ENCODE data around the gene MYCBPAP. TPM values are rescaled to one million over a fixed set of nuclear protein-coding genes. Genes with fewer than 3 reads are reported as not detected.

The MYCBPAP gene
- polyA plus RNA-seq, 2 of the 4 experiments (the other 2 are of a cell fraction): 0.93 to 2.5 TPM

DNA sequence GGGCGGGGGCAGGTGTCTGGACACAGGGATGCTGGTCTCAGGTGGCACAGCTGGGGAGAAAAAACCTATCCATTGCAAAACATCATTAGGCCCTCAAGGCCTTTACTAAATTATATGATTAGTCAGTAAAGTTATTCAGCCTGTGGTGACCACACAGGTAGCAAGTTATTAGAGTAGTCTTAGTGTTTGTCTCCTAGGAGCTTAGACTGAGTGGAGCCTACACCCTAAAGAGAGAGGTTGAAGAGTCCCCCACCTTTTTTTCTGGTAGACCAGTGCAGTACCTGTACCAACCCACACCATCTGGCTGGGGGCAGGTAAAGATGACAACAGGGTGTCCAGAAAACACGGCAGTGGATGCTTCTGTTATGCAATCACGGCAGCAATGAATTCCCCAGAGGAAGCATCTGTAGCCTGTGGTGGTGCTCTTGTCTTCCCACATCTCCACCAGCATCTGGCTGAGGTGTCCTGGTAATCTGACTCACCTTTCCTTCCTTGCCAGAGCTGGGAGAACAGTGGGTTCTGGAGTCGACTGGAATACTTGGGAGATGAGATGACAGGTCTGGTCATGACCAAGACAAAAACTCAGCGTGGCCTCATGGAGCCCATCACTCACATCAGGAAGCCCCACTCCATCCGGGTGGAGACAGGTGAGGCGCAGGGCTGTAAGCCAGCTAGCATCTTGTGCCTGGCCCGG is 11.0 kb downstream of the MYCBPAP start:
- ATAC-seq: 0 out of 6 replicates have a peak, but pooled peaks of 1 of the 2 experiments have one; percentile 17

DNA sequence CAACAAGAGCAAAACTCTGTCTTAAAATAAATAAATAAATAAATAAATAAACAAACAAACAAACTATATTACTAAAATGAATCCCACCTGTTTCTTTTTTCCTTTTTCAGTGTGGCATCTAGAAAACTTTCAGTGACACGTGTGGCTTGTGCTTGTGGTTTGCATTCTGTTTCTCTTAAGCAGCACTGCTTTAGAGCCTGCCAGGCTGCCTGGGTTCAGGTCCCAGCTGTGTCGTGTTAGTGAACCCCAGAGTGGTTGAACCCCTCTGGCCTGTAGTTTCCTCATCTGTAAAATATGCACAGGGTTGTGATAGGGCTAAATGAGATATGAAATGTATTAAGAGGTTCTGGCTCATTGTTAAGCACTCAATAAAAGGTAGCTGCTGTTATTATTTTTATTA is 12.2 kb downstream of the MYCBPAP start:
- no peaks in the 10 kb centered on the region for H3K9me3 ChIP-seq
- CTCF ChIA-PET: interaction anchor here (0.6 to 3.8 kb wide), 17 partner anchors 9 to 429 kb away, joined by 3 to 16 read pairs (median 4); no protein-coding TSS in a partner anchor
- no peak overlapping the region for H3K4me3 ChIP-seq
- POLR2A ChIA-PET: interaction anchor here (0.8 kb wide), 1 partner anchor 11 kb away, joined by 5 read pairs; no protein-coding TSS in a partner anchor
- no peak overlapping the region for H3K4me2 ChIP-seq
- 72% methylated on average over 2 of the region's 2 CpGs for WGBS (ENCODE audit: missing lambda C conversion rate)
- H3K4me1 ChIP-seq: peaks cover 1% of the 10 kb centered on the region; the same call in 1 of the 3 replicates
- DNase-seq (ENCODE audit: low read depth in 1 of 2, low spot score in 1 of 2) (no peak), ATAC-seq (no peak), FAIRE-seq (no peak)
- H3K27ac ChIP-seq: no peak overlapping the region
- TF ChIP-seq ZFP36 (IDR thresholded peaks at IDR 0.05; ENCODE audit: borderline replicate concordance, partially characterized antibody): no peak
- TF ChIP-seq FOSL2 (IDR thresholded peaks at IDR 0.05): no peak
- TF ChIP-seq FOSL2 (CRISPR knock-in tag; IDR thresholded peaks at IDR 0.05): no peak
- no peak for TF ChIP-seq RCOR1 (IDR thresholded peaks at IDR 0.05; ENCODE audit: low read depth, low read length)
- TF ChIP-seq CHD2 (IDR thresholded peaks at IDR 0.05; ENCODE audit: low read length, partially characterized antibody): no peak
- TF ChIP-seq SMC3 (IDR thresholded peaks at IDR 0.05): no peak
- TF ChIP-seq, protein P1, sequence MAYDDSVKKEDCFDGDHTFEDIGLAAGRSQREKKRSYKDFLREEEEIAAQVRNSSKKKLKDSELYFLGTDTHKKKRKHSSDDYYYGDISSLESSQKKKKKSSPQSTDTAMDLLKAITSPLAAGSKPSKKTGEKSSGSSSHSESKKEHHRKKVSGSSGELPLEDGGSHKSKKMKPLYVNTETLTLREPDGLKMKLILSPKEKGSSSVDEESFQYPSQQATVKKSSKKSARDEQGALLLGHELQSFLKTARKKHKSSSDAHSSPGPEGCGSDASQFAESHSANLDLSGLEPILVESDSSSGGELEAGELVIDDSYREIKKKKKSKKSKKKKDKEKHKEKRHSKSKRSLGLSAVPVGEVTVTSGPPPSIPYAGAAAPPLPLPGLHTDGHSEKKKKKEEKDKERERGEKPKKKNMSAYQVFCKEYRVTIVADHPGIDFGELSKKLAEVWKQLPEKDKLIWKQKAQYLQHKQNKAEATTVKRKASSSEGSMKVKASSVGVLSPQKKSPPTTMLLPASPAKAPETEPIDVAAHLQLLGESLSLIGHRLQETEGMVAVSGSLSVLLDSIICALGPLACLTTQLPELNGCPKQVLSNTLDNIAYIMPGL (CRISPR knock-in tag; IDR thresholded peaks at IDR 0.05; ENCODE audit: borderline replicate concordance): no peak
- TF ChIP-seq JUNB (IDR thresholded peaks at IDR 0.05): no peak
- TF ChIP-seq, protein P2, sequence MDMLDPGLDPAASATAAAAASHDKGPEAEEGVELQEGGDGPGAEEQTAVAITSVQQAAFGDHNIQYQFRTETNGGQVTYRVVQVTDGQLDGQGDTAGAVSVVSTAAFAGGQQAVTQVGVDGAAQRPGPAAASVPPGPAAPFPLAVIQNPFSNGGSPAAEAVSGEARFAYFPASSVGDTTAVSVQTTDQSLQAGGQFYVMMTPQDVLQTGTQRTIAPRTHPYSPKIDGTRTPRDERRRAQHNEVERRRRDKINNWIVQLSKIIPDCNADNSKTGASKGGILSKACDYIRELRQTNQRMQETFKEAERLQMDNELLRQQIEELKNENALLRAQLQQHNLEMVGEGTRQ (IDR thresholded peaks at IDR 0.05): no peak
- TF ChIP-seq MYC (IDR thresholded peaks at IDR 0.05; ENCODE audit: borderline replicate concordance, low read length): no peak
- no peak for TF ChIP-seq MAZ (IDR thresholded peaks at IDR 0.05; ENCODE audit: borderline replicate concordance, low read depth, low read length)

More for the DNA sequence above, 11.0 kb downstream of the MYCBPAP start:
- POLR2A ChIA-PET: interaction anchor here (1.1 kb wide), 1 partner anchor 15 kb away, joined by 3 read pairs; no protein-coding TSS in a partner anchor
- CTCF ChIA-PET: interaction anchor here (0.6 to 3.8 kb wide), 10 partner anchors 8 to 277 kb away, joined by 3 to 16 read pairs (median 5); no protein-coding TSS in a partner anchor
- TF ChIP-seq CHD4 (IDR thresholded peaks at IDR 0.05; ENCODE audit: borderline replicate concordance) (no peak), POLR2A (IDR thresholded peaks at IDR 0.05; ENCODE audit: low read length) (no peak), FOSL2 (IDR thresholded peaks at IDR 0.05) (no peak), FOSL2 (CRISPR knock-in tag; IDR thresholded peaks at IDR 0.05) (no peak), NR3C1 (IDR thresholded peaks at IDR 0.05) (no peak)
- FAIRE-seq (no peak), DNase-seq (ENCODE audit: low read depth in 1 of 2, low spot score in 1 of 2) (no peak)
- Histone ChIP-seq H3K4me1 (peaks cover 9% of the 10 kb centered on the region; the same call in 1 of the 3 replicates), H3K9me3 (no peaks in the 10 kb centered on the region), H3K4me3 (no peak overlapping the region), H3K27ac (no peak overlapping the region), H3K4me2 (no peak overlapping the region)
- WGBS (ENCODE audit: missing lambda C conversion rate): 75% methylated on average over 7 of the region's 8 CpGs

DNA sequence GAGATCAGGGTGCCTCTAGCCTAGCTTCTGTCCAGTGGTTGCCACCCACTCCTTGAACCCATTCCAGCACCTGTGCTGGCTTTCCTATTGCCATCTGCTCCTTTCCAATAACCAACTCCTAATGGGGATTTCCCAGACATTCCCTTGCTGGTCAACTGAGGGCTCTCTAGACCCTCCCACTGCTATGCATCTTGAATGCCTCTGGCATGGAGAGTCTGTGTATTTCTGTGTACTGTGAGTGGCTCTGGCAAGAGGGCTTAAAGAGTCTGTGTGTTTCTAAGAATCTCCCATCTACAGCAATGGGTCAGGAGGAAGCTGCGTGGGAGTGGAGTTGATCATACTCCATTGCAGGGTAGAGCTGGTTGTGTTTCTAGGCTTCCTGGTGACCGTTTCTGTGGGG is 13.3 kb downstream of the MYCBPAP start:
- Histone ChIP-seq H3K9me3 (no peaks in the 10 kb centered on the region), H3K4me1 (no peaks in the 10 kb centered on the region), H3K4me3 (no peak overlapping the region), H3K27ac (no peak overlapping the region), H3K4me2 (no peak overlapping the region)
- no peak for ATAC-seq
- no peak for TF ChIP-seq ESRRA (IDR thresholded peaks at IDR 0.05; ENCODE audit: borderline replicate concordance, low read length)
- TF ChIP-seq, protein P3, sequence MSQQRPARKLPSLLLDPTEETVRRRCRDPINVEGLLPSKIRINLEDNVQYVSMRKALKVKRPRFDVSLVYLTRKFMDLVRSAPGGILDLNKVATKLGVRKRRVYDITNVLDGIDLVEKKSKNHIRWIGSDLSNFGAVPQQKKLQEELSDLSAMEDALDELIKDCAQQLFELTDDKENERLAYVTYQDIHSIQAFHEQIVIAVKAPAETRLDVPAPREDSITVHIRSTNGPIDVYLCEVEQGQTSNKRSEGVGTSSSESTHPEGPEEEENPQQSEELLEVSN (IDR thresholded peaks at IDR 0.05; ENCODE audit: borderline replicate concordance, low read depth): no peak
- no peak for TF ChIP-seq FOSL2 (IDR thresholded peaks at IDR 0.05)
- no peak for TF ChIP-seq FOSL2 (CRISPR knock-in tag; IDR thresholded peaks at IDR 0.05)
- no peak for TF ChIP-seq NFE2L2 (conservative IDR thresholded peaks at IDR 0.05; ENCODE audit: low read length)
- TF ChIP-seq, protein P4, sequence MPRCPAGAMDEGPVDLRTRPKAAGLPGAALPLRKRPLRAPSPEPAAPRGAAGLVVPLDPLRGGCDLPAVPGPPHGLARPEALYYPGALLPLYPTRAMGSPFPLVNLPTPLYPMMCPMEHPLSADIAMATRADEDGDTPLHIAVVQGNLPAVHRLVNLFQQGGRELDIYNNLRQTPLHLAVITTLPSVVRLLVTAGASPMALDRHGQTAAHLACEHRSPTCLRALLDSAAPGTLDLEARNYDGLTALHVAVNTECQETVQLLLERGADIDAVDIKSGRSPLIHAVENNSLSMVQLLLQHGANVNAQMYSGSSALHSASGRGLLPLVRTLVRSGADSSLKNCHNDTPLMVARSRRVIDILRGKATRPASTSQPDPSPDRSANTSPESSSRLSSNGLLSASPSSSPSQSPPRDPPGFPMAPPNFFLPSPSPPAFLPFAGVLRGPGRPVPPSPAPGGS (IDR thresholded peaks at IDR 0.05): no peak
- no peak for TF ChIP-seq FOSB (CRISPR knock-in tag; IDR thresholded peaks at IDR 0.05)
- TF ChIP-seq, protein P2 (IDR thresholded peaks at IDR 0.05): no peak
- no peak for TF ChIP-seq JUNB (IDR thresholded peaks at IDR 0.05)
- TF ChIP-seq KDM5A (IDR thresholded peaks at IDR 0.05): no peak
- TF ChIP-seq HOXB13 (CRISPR knock-in tag; IDR thresholded peaks at IDR 0.05; ENCODE audit: low read depth): no peak
- no peak for TF ChIP-seq HOXB5 (CRISPR knock-in tag; IDR thresholded peaks at IDR 0.05)
- no peak for TF ChIP-seq FOXS1 (CRISPR knock-in tag; IDR thresholded peaks at IDR 0.05)
- no peak for TF ChIP-seq PHF8 (IDR thresholded peaks at IDR 0.05; ENCODE audit: borderline replicate concordance, low read depth)
- no peak for TF ChIP-seq EHF (CRISPR knock-in tag; IDR thresholded peaks at IDR 0.05)
- no peak for DNase-seq (ENCODE audit: low read depth in 1 of 2, low spot score in 1 of 2)
- POLR2A ChIA-PET: no interaction called here
- CTCF ChIA-PET: interaction anchor here (0.6 to 3.8 kb wide), 13 partner anchors 10 to 428 kb away, joined by 3 to 16 read pairs (median 6); no protein-coding TSS in a partner anchor
- FAIRE-seq: no peak
- WGBS (ENCODE audit: missing lambda C conversion rate): 54% methylated on average over 2 of the region's 2 CpGs

Data from A549 (cell line).